ENCODE measurements around the gene TEX30. TPM values are rescaled to one million over a fixed set of nuclear protein-coding genes. Genes with fewer than 3 reads are reported as not detected.

The TEX30 gene
- total and polyA plus RNA-seq, 2 of the 4 experiments (the other 2 are of a cell fraction): 8.1 to 10.4 TPM

DNA sequence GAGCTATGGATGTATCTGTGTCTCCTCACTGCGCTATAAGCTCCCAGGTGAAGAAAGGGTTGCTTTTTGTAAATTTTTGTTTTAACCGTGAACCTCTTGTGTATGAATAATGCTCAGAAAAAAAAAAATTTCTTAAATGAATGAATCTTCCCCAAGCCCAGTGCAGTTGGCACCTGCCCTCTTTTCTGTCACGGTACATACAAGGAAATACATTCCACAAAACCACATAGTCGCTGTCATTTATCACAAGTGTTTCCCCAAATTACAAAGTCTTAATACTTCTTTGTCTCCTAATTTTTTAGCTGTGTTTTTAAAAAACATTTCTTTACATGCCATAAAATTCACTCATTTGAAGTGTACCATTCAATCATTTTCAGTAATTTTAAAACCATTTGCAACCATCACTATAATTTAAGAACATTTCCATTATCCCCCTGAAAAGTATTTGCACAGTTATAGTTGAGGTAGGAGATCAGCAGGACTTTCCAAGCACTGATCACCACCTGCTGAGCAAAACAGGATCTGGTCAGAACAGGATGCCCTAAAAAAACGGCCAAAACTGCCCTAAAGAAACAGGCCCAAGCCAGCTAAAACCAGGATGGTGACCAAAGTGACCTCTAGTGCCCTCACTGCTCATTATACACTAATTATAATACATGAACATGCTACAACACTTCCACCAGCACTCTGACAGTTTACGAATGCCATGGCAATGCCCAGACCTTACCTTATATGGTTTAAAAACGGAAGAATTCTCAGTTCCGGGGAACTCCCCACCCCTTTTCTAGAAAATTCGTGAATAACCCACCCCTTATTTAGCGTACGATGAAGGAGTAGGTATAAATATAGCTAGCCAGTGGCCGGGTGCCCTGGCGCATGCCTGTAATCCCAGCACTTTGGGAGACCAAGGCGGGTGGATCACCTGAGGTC lies 1.3 kb upstream of the TEX30 start:
- Histone ChIP-seq H3K4ac (ENCODE audit: low read depth, low read length) (0 out of 2 replicates have a peak overlapping the region, but pooled peaks have one; percentile 98), H4K91ac (ENCODE audit: insufficient read depth, low read depth, low read length) (no peak overlapping the region), H4K8ac (ENCODE audit: low read depth in 2 of 2, low read length in 2 of 2) (peak overlapping the region; percentile 99), H3K27me3 (ENCODE audit: control insufficient read depth, insufficient read depth, low read length) (no peaks in the 10 kb centered on the region), H3K18ac (ENCODE audit: low read depth, low read length) (no peak overlapping the region), H3K14ac (replicated peaks; ENCODE audit: low read depth, low read length) (no peak overlapping the region), H3K36me3 (ENCODE audit: control insufficient read depth, insufficient read depth, low read length) (no peaks in the 10 kb centered on the region), H3K79me1 (ENCODE audit: low read depth in 1 of 2, low read length in 2 of 2) (peaks cover 13 to 26% of the 10 kb centered on the region in 2 experiments), H4K5ac (ENCODE audit: low read depth, low read length) (no peak overlapping the region), H2BK20ac (ENCODE audit: low read depth, low read length) (no peak overlapping the region), H2BK5ac (ENCODE audit: low read depth, low read length, poor library complexity, severe bottlenecking) (no peak overlapping the region), H3K9me1 (ENCODE audit: insufficient read depth, low read length) (peaks cover 4% of the 10 kb centered on the region; the same call in 1 of the 2 replicates), H3K27ac (ENCODE audit: insufficient read depth, low read length) (no peak overlapping the region), H2BK120ac (ENCODE audit: low read depth, low read length) (no peak overlapping the region), H3K4me1 (ENCODE audit: control insufficient read depth, insufficient read depth, low read length) (peaks cover 2% of the 10 kb centered on the region; the same call in 1 of the 2 replicates), H2AK9ac (replicated peaks; ENCODE audit: low read depth, low read length, poor library complexity) (no peak overlapping the region), H3K23ac (ENCODE audit: low read depth, low read length) (no peak overlapping the region), H3K9me3 (ENCODE audit: control insufficient read depth, insufficient read depth, low read length) (no peaks in the 10 kb centered on the region), H3K4me3 (ENCODE audit: insufficient read depth, low read depth, low read length) (no peak overlapping the region), H3K56ac (ENCODE audit: extremely low read depth, insufficient read depth, low read length) (no peak overlapping the region), H2AFZ (replicated peaks; ENCODE audit: low read length, poor library complexity) (no peak overlapping the region), H2AK5ac (ENCODE audit: low read depth, low read length) (no peak overlapping the region), H2BK15ac (ENCODE audit: low read depth, low read length) (no peak overlapping the region), H3K4me2 (ENCODE audit: low read depth, low read length) (no peak overlapping the region), H4K20me1 (ENCODE audit: insufficient read depth, low read length) (no peaks in the 10 kb centered on the region; the same call in 1 of the 2 replicates), H3K9ac (ENCODE audit: low read depth, low read length) (no peak overlapping the region)
- ATAC-seq (ENCODE audit: low read depth) (no peak), DNase-seq (no peak)
- intact Hi-C loops (cut with micrococcal nuclease) (loop anchor here (5.0 kb wide), 2 partner anchors 68 to 123 kb away; no protein-coding TSS in a partner anchor), dilution Hi-C loops (cut with HindIII; ENCODE audit: low sequenced_read_pairs, unreplicated experiment) (no loop called here), in situ Hi-C loops (cut with MboI; ENCODE audit: low sequenced_read_pairs) (no loop called here)
- POLR2A ChIA-PET (ENCODE audit: unreplicated experiment): no interaction called here
- TF ChIP-seq, protein P1, sequence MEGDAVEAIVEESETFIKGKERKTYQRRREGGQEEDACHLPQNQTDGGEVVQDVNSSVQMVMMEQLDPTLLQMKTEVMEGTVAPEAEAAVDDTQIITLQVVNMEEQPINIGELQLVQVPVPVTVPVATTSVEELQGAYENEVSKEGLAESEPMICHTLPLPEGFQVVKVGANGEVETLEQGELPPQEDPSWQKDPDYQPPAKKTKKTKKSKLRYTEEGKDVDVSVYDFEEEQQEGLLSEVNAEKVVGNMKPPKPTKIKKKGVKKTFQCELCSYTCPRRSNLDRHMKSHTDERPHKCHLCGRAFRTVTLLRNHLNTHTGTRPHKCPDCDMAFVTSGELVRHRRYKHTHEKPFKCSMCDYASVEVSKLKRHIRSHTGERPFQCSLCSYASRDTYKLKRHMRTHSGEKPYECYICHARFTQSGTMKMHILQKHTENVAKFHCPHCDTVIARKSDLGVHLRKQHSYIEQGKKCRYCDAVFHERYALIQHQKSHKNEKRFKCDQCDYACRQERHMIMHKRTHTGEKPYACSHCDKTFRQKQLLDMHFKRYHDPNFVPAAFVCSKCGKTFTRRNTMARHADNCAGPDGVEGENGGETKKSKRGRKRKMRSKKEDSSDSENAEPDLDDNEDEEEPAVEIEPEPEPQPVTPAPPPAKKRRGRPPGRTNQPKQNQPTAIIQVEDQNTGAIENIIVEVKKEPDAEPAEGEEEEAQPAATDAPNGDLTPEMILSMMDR (conservative IDR thresholded peaks at IDR 0.05; ENCODE audit: low read depth, low read length): no peak
- TF ChIP-seq MXI1 (IDR thresholded peaks at IDR 0.05; ENCODE audit: borderline replicate concordance, low read depth, low read length) (no peak), BHLHE40 (IDR thresholded peaks at IDR 0.05; ENCODE audit: low read depth, low read length) (no peak), SMC3 (IDR thresholded peaks at IDR 0.05; ENCODE audit: low read depth, low read length) (no peak)
- BruUV-seq (replicated peaks): no TSS peak
- CTCF ChIA-PET: interaction anchor here (1.2 kb wide), 1 partner anchor 183 kb away, joined by 3 read pairs; no protein-coding TSS in a partner anchor
- WGBS, 2 experiments (ENCODE audit: extremely low coverage in 2 of 2, insufficient read length in 1 of 2): 80% methylated on average over 1 of the region's 14 CpGs; no CpG with 5 or more reads in 1 of the 2 experiments
